H9 (cell line): ENCODE measurements around the gene NECTIN1. TPM values are rescaled to one million over a fixed set of nuclear protein-coding genes. Genes with fewer than 3 reads are reported as not detected.

Experiments
- DNase-seq: peaks from one replicate; pipeline ENCODE4 v3.0.0-alpha.2; 2017
- H2AFZ ChIP-seq: one replicate; pipeline ENCODE4 v1.6.1; 2013; ENCODE audit warnings: mild to moderate bottlenecking, low read length, control low read depth, moderate library complexity
- H2AK5ac ChIP-seq: 2 replicates; pipeline ENCODE4 v1.6.1; 2013; ENCODE audit warnings: low read length, control low read depth, mixed read lengths; ENCODE audit not compliant: insufficient read length
- H2BK120ac ChIP-seq: one replicate; pipeline ENCODE4 v1.6.1; 2013; ENCODE audit warnings: low read depth, mild to moderate bottlenecking, low read length, control low read depth, inconsistent platforms; ENCODE audit not compliant: poor library complexity, severe bottlenecking
- H2BK12ac ChIP-seq: 2 replicates; pipeline ENCODE4 v1.6.1; 2013; ENCODE audit warnings: low read length, control low read depth, mixed read lengths, low read depth; ENCODE audit not compliant: insufficient read length
- H2BK15ac ChIP-seq: 2 replicates; pipeline ENCODE4 v1.6.1; 2013; ENCODE audit warnings: low read depth, low read length, control low read depth
- H2BK20ac ChIP-seq: one replicate; pipeline ENCODE4 v1.6.1; 2013; ENCODE audit warnings: low read depth, mild to moderate bottlenecking, low read length, control low read depth, inconsistent platforms; ENCODE audit not compliant: poor library complexity, severe bottlenecking
- H2BK5ac ChIP-seq: 2 replicates; pipeline ENCODE4 v1.6.1; 2013; ENCODE audit warnings: low read length, control low read depth, mixed read lengths; ENCODE audit not compliant: insufficient read length
- H3K14ac ChIP-seq: 2 replicates; pipeline ENCODE4 v1.6.1; 2013; ENCODE audit warnings: low read length, control low read depth; ENCODE audit not compliant: insufficient read depth
- H3K18ac ChIP-seq: 2 replicates; pipeline ENCODE4 v1.6.1; 2013; ENCODE audit warnings: low read depth, mild to moderate bottlenecking, mixed read lengths, low read length, control low read depth; ENCODE audit not compliant: insufficient read length
- H3K23ac ChIP-seq: 2 replicates; pipeline ENCODE4 v1.6.1; 2013; ENCODE audit warnings: low read length, control low read depth, mixed read lengths, low read depth; ENCODE audit not compliant: insufficient read length
- H3K23me2 ChIP-seq: 2 replicates; pipeline ENCODE4 v1.6.1; 2013; ENCODE audit warnings: low read depth, mild to moderate bottlenecking, mixed read lengths, low read length, control low read depth; ENCODE audit not compliant: insufficient read length, poor library complexity, severe bottlenecking
- H3K27ac ChIP-seq: 2 replicates; pipeline ENCODE4 v1.5.1; 2013; ENCODE audit warnings: low read length, control low read depth, mixed read lengths, low read depth; ENCODE audit not compliant: insufficient read length
- H3K27me3 ChIP-seq: 2 replicates; pipeline ENCODE4 v1.6.1; 2013; ENCODE audit warnings: low read length, control low read depth, inconsistent platforms; ENCODE audit not compliant: insufficient read depth
- H3K4ac ChIP-seq: 2 replicates; pipeline ENCODE4 v1.6.1; 2013; ENCODE audit warnings: low read depth, mild to moderate bottlenecking, control low read depth, inconsistent platforms, low read length, moderate library complexity
- H3K4me1 ChIP-seq: 2 replicates; pipeline ENCODE4 v1.6.1; 2013; ENCODE audit warnings: low read length, control low read depth, inconsistent platforms; ENCODE audit not compliant: insufficient read depth
- H3K4me2 ChIP-seq: 2 replicates; pipeline ENCODE4 v1.6.1; 2013; ENCODE audit warnings: low read length, control low read depth, mixed read lengths; ENCODE audit not compliant: insufficient read length, insufficient read depth
- H3K56ac ChIP-seq: 2 replicates; pipeline ENCODE4 v1.6.1; 2013; ENCODE audit warnings: low read depth, mild to moderate bottlenecking, mixed read lengths, low read length, control low read depth; ENCODE audit not compliant: insufficient read length
- H3K79me1 ChIP-seq: 2 replicates; pipeline ENCODE4 v1.6.1; 2013; ENCODE audit warnings: low read depth, mild to moderate bottlenecking, moderate library complexity, low read length, control low read depth, inconsistent platforms; ENCODE audit not compliant: insufficient read depth, poor library complexity, severe bottlenecking
- H3K79me2 ChIP-seq: 2 replicates; pipeline ENCODE4 v1.6.1; 2013; ENCODE audit warnings: low read length, control low read depth, inconsistent platforms; ENCODE audit not compliant: insufficient read depth
- H3K9ac ChIP-seq: 2 replicates; pipeline ENCODE4 v1.6.1; 2013; ENCODE audit warnings: low read length, control low read depth, mixed read lengths; ENCODE audit not compliant: insufficient read length; ENCODE audit errors: extremely low read depth
- H3K9me3 ChIP-seq: one replicate; pipeline ENCODE4 v1.6.1; 2013; ENCODE audit warnings: low read depth, low read length, inconsistent platforms; ENCODE audit not compliant: control insufficient read depth
- H3T11ph ChIP-seq: one replicate; pipeline ENCODE4 v1.6.1; 2013; ENCODE audit warnings: mild to moderate bottlenecking, low read length, control low read depth, inconsistent platforms
- H4K20me1 ChIP-seq: one replicate; pipeline ENCODE4 v1.6.1; 2013; ENCODE audit not compliant: control insufficient read depth, insufficient read length, insufficient read depth
- H4K5ac ChIP-seq: 2 replicates; pipeline ENCODE4 v1.6.1; 2013; ENCODE audit warnings: low read depth, mild to moderate bottlenecking, mixed read lengths, low read length, control low read depth; ENCODE audit not compliant: insufficient read length
- H4K8ac ChIP-seq: replicated peaks from 2 replicates; pipeline ENCODE4 v1.6.1; 2013; ENCODE audit warnings: low read length, control low read depth, mixed read lengths, low read depth; ENCODE audit not compliant: insufficient read length
- H4K91ac ChIP-seq: 2 replicates; pipeline ENCODE4 v1.6.1; 2013; ENCODE audit warnings: low read depth, mild to moderate bottlenecking, moderate library complexity, mixed read lengths, low read length, control low read depth; ENCODE audit not compliant: insufficient read length
- H3K27ac Mint-ChIP-seq, 3 experiments: 2 replicates in 2 of 3; 3 replicates in 1 of 3; pipeline ENCODE4 v1.8.0; 2020 to 2021; ENCODE audit warnings: mixed read lengths in 3 of 3, mild to moderate bottlenecking in 1 of 3, moderate library complexity in 1 of 3
- H3K27me3 Mint-ChIP-seq: 2 replicates; pipeline ENCODE4 v1.8.0; 2021; ENCODE audit warnings: low read depth, mild to moderate bottlenecking, moderate library complexity, mixed read lengths
- H3K36me3 Mint-ChIP-seq, 3 experiments: 2 replicates in 2 of 3; 3 replicates in 1 of 3; pipeline ENCODE4 v1.8.0; 2020 to 2021; ENCODE audit warnings: low read depth in 3 of 3, mixed read lengths in 3 of 3; ENCODE audit not compliant: insufficient read depth in 1 of 3
- H3K4me1 Mint-ChIP-seq, 2 experiments: 2 replicates each; pipeline ENCODE4 v1.8.0; 2020; ENCODE audit warnings: mixed read lengths in 2 of 2
- H3K4me3 Mint-ChIP-seq, 2 experiments: 2 replicates in 1 of 2; 3 replicates in 1 of 2; pipeline ENCODE4 v1.8.0; 2020 to 2021; ENCODE audit warnings: mild to moderate bottlenecking in 2 of 2, mixed read lengths in 2 of 2, moderate library complexity in 1 of 2
- H3K9me3 Mint-ChIP-seq, 2 experiments: 2 replicates in 1 of 2; 3 replicates in 1 of 2; pipeline ENCODE4 v1.8.0; 2020; ENCODE audit warnings: mild to moderate bottlenecking in 2 of 2, mixed read lengths in 2 of 2, moderate library complexity in 1 of 2
- CTCF ChIP-seq: fragments of 200-600 bp; sonication (generic); conservative IDR thresholded peaks from 3 replicates; pipeline ENCODE4 v1.8.0; 2021; ENCODE audit warnings: antibody characterized with exemption, mild to moderate bottlenecking
- WGBS: extraction: QIAGEN DNeasy Blood & Tissue Kit; methylation state at CpG from one replicate; pipeline ENCODE4 v1.1.7; 2013; ENCODE audit warnings: missing lambda C conversion rate, low lambda C conversion rate, mixed read lengths; ENCODE audit not compliant: insufficient read length; ENCODE audit errors: extremely low coverage; 5-methylcytosine and 5-hydroxymethylcytosine counted together
- total RNA-seq: library from RNA; stranded (reverse); gene quantifications from 2 replicates; pipeline ENCODE4 v1.2.1, GENCODE V29; 2021

Gene NECTIN1
- total RNA-seq, 1 experiment from 2014 or later, result 113 TPM

GRCh38 chr11:119737366-119738058 is 8.5 kb upstream of the NECTIN1 start:
- H2BK20ac ChIP-seq, result no peak overlapping the region
- no peaks in the 10 kb centered on the region for H3K79me2 ChIP-seq
- no peaks in the 10 kb centered on the region for H3K27me3 ChIP-seq
- H2AFZ ChIP-seq, result no peak overlapping the region
- H2BK120ac ChIP-seq, result no peak overlapping the region
- WGBS, result no CpG with 5 or more reads among the region's 8 CpGs
- H4K8ac ChIP-seq, result no peak overlapping the region
- no peak overlapping the region for H2BK15ac ChIP-seq
- H3T11ph ChIP-seq, result no peak overlapping the region
- H3K4me3 Mint-ChIP-seq, result no peak overlapping the region; a peak in 1 of 5 replicates
- H3K4me2 ChIP-seq, result no peak overlapping the region
- no peak overlapping the region for H2BK5ac ChIP-seq
- H3K4me1 Mint-ChIP-seq, result peaks cover 9 to 11% of the 10 kb centered on the region in 2 experiments
- H3K9ac ChIP-seq, result no peak overlapping the region
- no peak for DNase-seq
- no peaks in the 10 kb centered on the region; the same call in 1 of the 2 replicates for H3K4me1 ChIP-seq
- no peaks in the 10 kb centered on the region; a peak in 1 of 5 replicates for H3K9me3 Mint-ChIP-seq
- H4K91ac ChIP-seq, result no peak overlapping the region
- H3K27ac ChIP-seq, result no peak overlapping the region
- no peak overlapping the region for H3K14ac ChIP-seq
- H3K56ac ChIP-seq, result no peak overlapping the region
- no peak overlapping the region for H4K5ac ChIP-seq
- peaks cover 0 to 14% (median 0%) of the 10 kb centered on the region in 3 experiments; a peak in 1 of 7 replicates for H3K36me3 Mint-ChIP-seq
- H3K23me2 ChIP-seq, result peaks cover 3% of the 10 kb centered on the region
- H3K27ac Mint-ChIP-seq, result no peak overlapping the region
- no peaks in the 10 kb centered on the region for H3K79me1 ChIP-seq
- H4K20me1 ChIP-seq, result no peaks in the 10 kb centered on the region
- H3K23ac ChIP-seq, result no peak overlapping the region
- no peak overlapping the region for H3K4ac ChIP-seq
- H3K27me3 Mint-ChIP-seq, result peaks cover 29% of the 10 kb centered on the region
- H2BK12ac ChIP-seq, result no peak overlapping the region
- no peak overlapping the region for H3K18ac ChIP-seq
- no peaks in the 10 kb centered on the region for H3K9me3 ChIP-seq
- no peak for TF ChIP-seq CTCF
- H2AK5ac ChIP-seq, result no peak overlapping the region
